MM.1S (cell line): Measurements from ENCODE around the gene DNAL1.

Experiments used
- DNase-seq: peaks from one replicate; pipeline ENCODE4 v3.0.0-alpha.2; 2015
- H2AFZ ChIP-seq: fragments of 300-600 bp; sonication (generic); 2 replicates; pipeline ENCODE4 v1.6.0; 2016; ENCODE audit warnings: antibody characterized with exemption, low read length
- H3F3A ChIP-seq: fragments of 300-600 bp; sonication (generic); 2 replicates; pipeline ENCODE4 v1.6.1; 2016; ENCODE audit warnings: mild to moderate bottlenecking, antibody characterized with exemption, low read length, moderate library complexity, mixed read lengths; ENCODE audit not compliant: insufficient read depth
- H3K27ac ChIP-seq: fragments of 300-600 bp; sonication (generic); 2 replicates; pipeline ENCODE4 v1.5.1; 2016; ENCODE audit warnings: mild to moderate bottlenecking, low read length
- H3K27me3 ChIP-seq: fragments of 300-600 bp; sonication (generic); replicated peaks from 2 replicates; pipeline ENCODE4 v1.6.0; 2016; ENCODE audit warnings: low read length; ENCODE audit not compliant: insufficient read depth
- H3K36me3 ChIP-seq: fragments of 300-600 bp; sonication (generic); replicated peaks from 2 replicates; pipeline ENCODE4 v1.6.1; 2016; ENCODE audit warnings: mild to moderate bottlenecking, low read length, mixed read lengths; ENCODE audit not compliant: insufficient read depth
- H3K4me1 ChIP-seq: fragments of 300-600 bp; sonication (generic); 2 replicates; pipeline ENCODE4 v1.6.1; 2016; ENCODE audit warnings: low read length, mixed read lengths
- H3K4me2 ChIP-seq: fragments of 300-600 bp; sonication (generic); 2 replicates; pipeline ENCODE4 v1.6.0; 2016; ENCODE audit warnings: low read depth, low read length
- H3K4me3 ChIP-seq: fragments of 300-600 bp; sonication (generic); 2 replicates; pipeline ENCODE4 v1.5.1; 2016; ENCODE audit warnings: low read length, mixed read lengths
- H3K79me2 ChIP-seq: fragments of 300-600 bp; sonication (generic); 2 replicates; pipeline ENCODE4 v1.6.1; 2016; ENCODE audit warnings: mixed run types, low read length, mixed read lengths
- H3K9ac ChIP-seq: fragments of 300-600 bp; sonication (generic); 2 replicates; pipeline ENCODE4 v1.6.1; 2016; ENCODE audit warnings: low read length, mixed read lengths
- H3K9me2 ChIP-seq: fragments of 300-600 bp; sonication (generic); replicated peaks from 2 replicates; pipeline ENCODE4 v1.6.1; 2016; ENCODE audit warnings: mild to moderate bottlenecking, low read length, mixed read lengths; ENCODE audit not compliant: insufficient read depth
- H3K9me3 ChIP-seq: fragments of 300-600 bp; sonication (generic); replicated peaks from 2 replicates; pipeline ENCODE4 v1.6.1; 2016; ENCODE audit warnings: mild to moderate bottlenecking, low read length, mixed read lengths; ENCODE audit not compliant: insufficient read depth
- H4K20me1 ChIP-seq: fragments of 300-600 bp; sonication (generic); 2 replicates; pipeline ENCODE4 v1.6.1; 2016; ENCODE audit warnings: mild to moderate bottlenecking, low read length, moderate library complexity, mixed read lengths; ENCODE audit not compliant: insufficient read depth
- EZH2 ChIP-seq: fragments of 300-600 bp; sonication (generic); optimal IDR thresholded peaks from 2 replicates; pipeline ENCODE3; 2017; ENCODE audit warnings: low read depth, mild to moderate bottlenecking, antibody characterized with exemption, low read length, mixed read lengths
- EZH2phosphoT487 ChIP-seq: fragments of 300-600 bp; sonication (generic); IDR thresholded peaks from 2 replicates; pipeline ENCODE4 v1.6.1; 2018; ENCODE audit warnings: antibody characterized with exemption, low read length
- TF ChIP-seq, protein P1 (sequence below): fragments of 300-600 bp; sonication (generic); IDR thresholded peaks from 2 replicates; pipeline ENCODE4 v1.5.1; 2016; ENCODE audit warnings: antibody characterized with exemption, low read length, mixed read lengths

Gene DNAL1

DNA sequence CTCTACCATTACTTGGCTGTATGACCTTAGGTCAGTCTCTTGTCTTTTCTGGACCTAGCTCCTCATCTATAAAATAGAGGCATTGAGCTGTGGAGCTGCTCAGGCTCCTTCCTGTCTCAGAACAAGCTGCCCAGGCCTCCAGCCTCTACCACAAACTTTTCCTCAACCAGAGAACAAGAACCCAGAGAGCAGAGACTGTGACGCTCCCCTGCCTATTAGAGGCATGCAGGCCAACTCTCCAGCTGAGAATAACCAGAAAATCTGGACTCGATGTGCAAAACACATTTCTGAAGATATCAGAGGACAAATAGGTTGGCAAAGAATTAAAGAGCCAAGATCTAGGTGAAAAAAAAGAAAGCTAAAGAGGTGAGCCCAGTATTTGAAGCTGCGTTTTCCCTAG is 87.2 kb downstream of the DNAL1 start:
- DNase-seq = no peak
- no peak overlapping the region for H3K4me2 ChIP-seq
- no peaks in the 10 kb centered on the region for H4K20me1 ChIP-seq
- no peak overlapping the region for H3K9ac ChIP-seq
- peaks cover 6% of the 10 kb centered on the region; the same call in 1 of the 2 replicates for H3K79me2 ChIP-seq
- H3K9me2 ChIP-seq = no peaks in the 10 kb centered on the region
- H3K27me3 ChIP-seq = no peaks in the 10 kb centered on the region
- H3K9me3 ChIP-seq = no peaks in the 10 kb centered on the region
- H3F3A ChIP-seq = no peaks in the 10 kb centered on the region; the same call in 1 of the 2 replicates
- H2AFZ ChIP-seq = no peak overlapping the region
- H3K36me3 ChIP-seq = no peaks in the 10 kb centered on the region
- no peak overlapping the region for H3K27ac ChIP-seq
- no peak for TF ChIP-seq EZH2phosphoT487
- TF ChIP-seq, protein P1, sequence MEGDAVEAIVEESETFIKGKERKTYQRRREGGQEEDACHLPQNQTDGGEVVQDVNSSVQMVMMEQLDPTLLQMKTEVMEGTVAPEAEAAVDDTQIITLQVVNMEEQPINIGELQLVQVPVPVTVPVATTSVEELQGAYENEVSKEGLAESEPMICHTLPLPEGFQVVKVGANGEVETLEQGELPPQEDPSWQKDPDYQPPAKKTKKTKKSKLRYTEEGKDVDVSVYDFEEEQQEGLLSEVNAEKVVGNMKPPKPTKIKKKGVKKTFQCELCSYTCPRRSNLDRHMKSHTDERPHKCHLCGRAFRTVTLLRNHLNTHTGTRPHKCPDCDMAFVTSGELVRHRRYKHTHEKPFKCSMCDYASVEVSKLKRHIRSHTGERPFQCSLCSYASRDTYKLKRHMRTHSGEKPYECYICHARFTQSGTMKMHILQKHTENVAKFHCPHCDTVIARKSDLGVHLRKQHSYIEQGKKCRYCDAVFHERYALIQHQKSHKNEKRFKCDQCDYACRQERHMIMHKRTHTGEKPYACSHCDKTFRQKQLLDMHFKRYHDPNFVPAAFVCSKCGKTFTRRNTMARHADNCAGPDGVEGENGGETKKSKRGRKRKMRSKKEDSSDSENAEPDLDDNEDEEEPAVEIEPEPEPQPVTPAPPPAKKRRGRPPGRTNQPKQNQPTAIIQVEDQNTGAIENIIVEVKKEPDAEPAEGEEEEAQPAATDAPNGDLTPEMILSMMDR = no peak
- TF ChIP-seq EZH2 = no peak
- no peak overlapping the region for H3K4me3 ChIP-seq
- H3K4me1 ChIP-seq = no peaks in the 10 kb centered on the region

DNA sequence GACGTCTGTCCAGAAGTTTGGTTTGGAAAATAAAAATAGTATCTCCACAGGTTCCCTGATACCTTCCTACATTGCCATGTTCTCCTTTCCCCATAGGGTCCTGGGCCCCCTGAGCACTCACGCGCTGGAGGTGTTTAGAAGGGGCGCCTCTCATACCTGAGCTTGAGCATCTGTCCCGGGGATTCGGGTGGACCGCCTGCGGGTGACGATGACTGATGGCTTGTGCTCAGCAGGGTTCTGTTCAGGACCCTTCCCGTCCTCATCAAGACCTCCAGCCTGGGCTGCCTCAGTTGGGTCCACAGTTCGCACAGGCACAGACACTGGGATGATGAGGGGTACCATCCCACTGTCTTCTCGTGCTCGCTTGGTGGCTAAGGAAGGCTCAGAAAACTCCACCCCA is 92.1 kb downstream of the DNAL1 start:
- Histone ChIP-seq H3F3A (no peaks in the 10 kb centered on the region), H3K4me3 (no peak overlapping the region)

DNA sequence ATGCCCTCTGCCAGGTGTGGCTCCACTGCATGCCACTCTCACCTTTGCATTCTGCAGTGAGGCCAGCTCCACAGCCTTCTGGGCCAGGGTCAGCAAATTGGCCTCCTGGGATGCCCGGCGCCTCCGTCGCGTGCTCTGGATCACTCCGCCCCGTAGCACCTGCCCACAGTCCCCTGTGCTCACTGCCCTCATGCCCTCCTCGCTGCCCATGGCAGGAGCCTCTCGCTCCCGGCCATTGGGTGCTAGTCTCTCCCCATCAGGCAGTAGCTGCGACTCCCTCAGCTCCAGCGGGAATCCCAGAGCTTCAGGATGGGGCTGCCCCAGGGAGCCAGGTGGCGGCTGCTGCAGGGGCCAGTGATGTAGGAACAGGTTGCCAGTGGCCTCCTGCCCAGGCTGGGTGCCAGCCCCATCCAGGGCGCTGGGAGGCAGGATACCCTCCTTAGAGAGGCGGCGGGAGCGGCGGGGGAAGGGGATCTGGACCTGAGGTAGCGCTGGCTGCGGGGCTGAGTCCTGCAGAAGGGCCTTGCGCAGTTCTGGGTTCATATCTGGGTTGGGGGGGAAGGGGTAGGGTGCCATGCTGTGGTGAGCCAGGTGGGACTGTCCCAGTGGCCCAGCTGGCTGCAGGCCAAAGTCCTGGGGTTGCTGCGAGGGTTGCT is 93.9 kb downstream of the DNAL1 start:
- H3K9me2 ChIP-seq = no peaks in the 10 kb centered on the region
- H4K20me1 ChIP-seq = peaks cover 4% of the 10 kb centered on the region; the same call in 1 of the 2 replicates
- no peak overlapping the region for H3K4me3 ChIP-seq
- H3F3A ChIP-seq = no peaks in the 10 kb centered on the region
- DNase-seq = no peak
- no peak overlapping the region for H3K4me2 ChIP-seq
- peaks cover 26% of the 10 kb centered on the region for H3K4me1 ChIP-seq
- TF ChIP-seq EZH2 (no peak), EZH2phosphoT487 (no peak)
- TF ChIP-seq, protein P1 = no peak
- H2AFZ ChIP-seq = no peak overlapping the region
- peaks cover 49% of the 10 kb centered on the region for H3K79me2 ChIP-seq
- no peaks in the 10 kb centered on the region for H3K36me3 ChIP-seq
- no peaks in the 10 kb centered on the region for H3K9me3 ChIP-seq
- H3K9ac ChIP-seq = no peak overlapping the region
- H3K27ac ChIP-seq = no peak overlapping the region
- no peaks in the 10 kb centered on the region for H3K27me3 ChIP-seq

More for the DNA sequence above, 92.1 kb downstream of the DNAL1 start:
- Histone ChIP-seq H3K27ac (no peak overlapping the region), H3K36me3 (no peaks in the 10 kb centered on the region), H2AFZ (no peak overlapping the region), H3K4me2 (no peak overlapping the region), H3K4me1 (peaks cover 8% of the 10 kb centered on the region), H3K79me2 (peaks cover 31% of the 10 kb centered on the region), H3K9me3 (no peaks in the 10 kb centered on the region), H3K27me3 (no peaks in the 10 kb centered on the region), H4K20me1 (peaks cover 4% of the 10 kb centered on the region; the same call in 1 of the 2 replicates), H3K9me2 (no peaks in the 10 kb centered on the region), H3K9ac (no peak overlapping the region)
- TF ChIP-seq, protein P1 = no peak
- TF ChIP-seq EZH2 (no peak), EZH2phosphoT487 (no peak)
- DNase-seq = no peak
